ENCODE results near the gene HABP2. TPM values are rescaled to one million over a fixed set of nuclear protein-coding genes. Genes with fewer than 3 reads are reported as not detected.

Gene HABP2
- total and polyA plus RNA-seq, 2 experiments from 2014 or later, result 0.06 TPM; not detected in 1

DNA sequence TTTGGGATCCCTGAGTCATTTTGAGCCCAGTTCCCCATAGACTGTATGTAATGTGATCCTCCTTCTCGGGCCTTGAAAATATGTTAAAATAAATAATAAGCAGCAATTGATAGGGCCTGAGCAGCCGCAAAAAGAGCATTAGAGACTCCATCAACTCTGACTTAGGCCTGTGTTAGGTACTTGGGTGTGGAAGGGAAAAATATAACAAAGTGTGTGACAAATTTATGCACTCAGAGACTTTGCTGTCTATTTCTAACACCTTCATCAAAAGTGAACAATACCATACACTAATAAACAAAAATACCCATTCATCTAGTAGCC is 31.4 kb upstream of the HABP2 start:
- no peak for TF ChIP-seq CTCF (IDR thresholded peaks at IDR 0.05; ENCODE audit: low read depth, low read length)
- Histone ChIP-seq H3K36me3 (no peaks in the 10 kb centered on the region), H3K9me3 (ENCODE audit: low read depth) (no peaks in the 10 kb centered on the region), H3K27ac (no peak overlapping the region), H3K4me1 (ENCODE audit: low read depth) (no peaks in the 10 kb centered on the region), H3K4me3 (no peak overlapping the region), H3K27me3 (no peaks in the 10 kb centered on the region)
- no peak for DNase-seq (ENCODE audit: low read depth in 1 of 2, low spot score in 1 of 2)

DNA sequence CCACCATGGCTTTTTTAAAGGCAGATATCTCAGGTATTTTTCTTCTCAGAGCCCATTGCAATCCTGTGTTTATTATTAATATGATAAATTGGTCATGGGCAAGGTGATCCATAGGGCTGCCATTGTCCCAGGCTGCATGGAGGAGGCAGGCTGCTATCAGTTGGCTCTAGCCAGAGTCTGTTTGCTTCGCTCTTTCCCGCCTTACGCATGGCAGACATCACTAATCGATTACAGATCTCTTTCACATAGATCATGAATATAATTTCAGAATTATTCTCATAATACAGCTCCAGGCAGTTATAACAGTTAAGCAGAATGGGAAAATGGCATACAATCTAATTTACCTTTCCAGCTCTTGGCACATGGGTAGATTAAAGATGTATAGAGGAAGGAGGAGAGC is 30.4 kb upstream of the HABP2 start:
- DNase-seq (ENCODE audit: low read depth in 1 of 2, low spot score in 1 of 2), result no peak
- TF ChIP-seq CTCF (IDR thresholded peaks at IDR 0.05; ENCODE audit: low read depth, low read length), result no peak
- Histone ChIP-seq H3K27ac (no peak overlapping the region), H3K4me3 (no peak overlapping the region), H3K9me3 (ENCODE audit: low read depth) (no peaks in the 10 kb centered on the region), H3K27me3 (no peaks in the 10 kb centered on the region), H3K4me1 (ENCODE audit: low read depth) (no peaks in the 10 kb centered on the region), H3K36me3 (no peaks in the 10 kb centered on the region)

- Histone ChIP-seq H3K27ac (no peak overlapping the region), H3K4me3 (no peak overlapping the region), H3K4me1 (ENCODE audit: low read depth) (no peaks in the 10 kb centered on the region), H3K27me3 (no peaks in the 10 kb centered on the region), H3K36me3 (no peaks in the 10 kb centered on the region), H3K9me3 (ENCODE audit: low read depth) (no peaks in the 10 kb centered on the region)
- TF ChIP-seq CTCF (IDR thresholded peaks at IDR 0.05; ENCODE audit: low read depth, low read length), result no peak
- DNase-seq (ENCODE audit: low read depth in 1 of 2, low spot score in 1 of 2), result peak in 1 of 2 donors; percentile 26
Observed at GRCh38 chr10:113523071-113523470, 29.8 kb upstream of the HABP2 start.

DNA sequence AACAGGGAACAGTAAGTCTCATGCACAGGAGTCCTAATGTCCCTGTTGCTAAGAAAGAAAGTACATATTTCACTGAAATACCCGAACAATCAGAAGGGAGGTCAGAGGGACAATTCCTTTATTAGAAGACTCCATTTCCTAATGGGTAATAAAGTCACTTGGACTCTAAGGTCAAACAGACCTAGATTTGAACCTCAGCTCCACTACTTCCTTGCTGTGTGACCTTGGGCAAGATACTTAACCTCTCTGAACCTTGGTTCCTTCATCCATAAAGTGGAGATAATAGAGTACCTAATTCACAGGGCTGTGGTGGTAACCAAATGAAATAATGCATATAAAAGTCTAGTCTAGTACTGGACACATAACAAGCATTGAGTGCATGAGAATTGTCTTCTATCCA is 29.2 kb upstream of the HABP2 start:
- Histone ChIP-seq H3K4me3 (no peak overlapping the region), H3K9me3 (ENCODE audit: low read depth) (no peaks in the 10 kb centered on the region), H3K27ac (no peak overlapping the region), H3K36me3 (no peaks in the 10 kb centered on the region), H3K27me3 (no peaks in the 10 kb centered on the region), H3K4me1 (ENCODE audit: low read depth) (no peaks in the 10 kb centered on the region)
- no peak for TF ChIP-seq CTCF (IDR thresholded peaks at IDR 0.05; ENCODE audit: low read depth, low read length)
- DNase-seq (ENCODE audit: low read depth in 1 of 2, low spot score in 1 of 2), result no peak

DNA sequence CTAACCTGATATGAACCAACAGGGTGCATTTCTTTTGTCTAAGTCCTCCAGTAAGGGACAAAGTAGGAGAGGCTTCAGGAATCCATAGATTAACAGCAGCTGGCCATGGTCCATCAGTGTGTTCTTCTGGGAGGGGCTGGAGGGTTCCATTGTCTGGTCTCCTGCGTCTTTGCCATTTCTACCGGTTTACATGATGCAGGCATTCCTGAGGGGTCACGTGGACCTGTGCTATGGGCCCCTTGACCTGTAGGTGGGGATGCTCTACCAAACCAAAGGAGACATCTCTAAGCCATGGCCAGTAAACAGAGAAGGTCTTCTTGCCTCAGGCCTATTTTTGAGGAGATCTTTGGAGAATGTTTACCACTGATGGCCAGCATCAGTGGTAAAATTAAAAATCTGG is 28.7 kb upstream of the HABP2 start:
- no peak overlapping the region for H3K4me3 ChIP-seq
- H3K27ac ChIP-seq, result no peak overlapping the region
- no peaks in the 10 kb centered on the region for H3K9me3 ChIP-seq (ENCODE audit: low read depth)
- H3K4me1 ChIP-seq (ENCODE audit: low read depth), result no peaks in the 10 kb centered on the region
- DNase-seq (ENCODE audit: low read depth in 1 of 2, low spot score in 1 of 2), result no peak
- no peaks in the 10 kb centered on the region for H3K27me3 ChIP-seq
- H3K36me3 ChIP-seq, result no peaks in the 10 kb centered on the region
- TF ChIP-seq CTCF (IDR thresholded peaks at IDR 0.05; ENCODE audit: low read depth, low read length), result no peak
